Measurements from ENCODE around the gene ZNF750. TPM values are rescaled to one million over a fixed set of nuclear protein-coding genes. Genes with fewer than 3 reads are reported as not detected.

The ZNF750 gene
- total RNA-seq, 4 donors from 2014 or later, result not detected

DNA sequence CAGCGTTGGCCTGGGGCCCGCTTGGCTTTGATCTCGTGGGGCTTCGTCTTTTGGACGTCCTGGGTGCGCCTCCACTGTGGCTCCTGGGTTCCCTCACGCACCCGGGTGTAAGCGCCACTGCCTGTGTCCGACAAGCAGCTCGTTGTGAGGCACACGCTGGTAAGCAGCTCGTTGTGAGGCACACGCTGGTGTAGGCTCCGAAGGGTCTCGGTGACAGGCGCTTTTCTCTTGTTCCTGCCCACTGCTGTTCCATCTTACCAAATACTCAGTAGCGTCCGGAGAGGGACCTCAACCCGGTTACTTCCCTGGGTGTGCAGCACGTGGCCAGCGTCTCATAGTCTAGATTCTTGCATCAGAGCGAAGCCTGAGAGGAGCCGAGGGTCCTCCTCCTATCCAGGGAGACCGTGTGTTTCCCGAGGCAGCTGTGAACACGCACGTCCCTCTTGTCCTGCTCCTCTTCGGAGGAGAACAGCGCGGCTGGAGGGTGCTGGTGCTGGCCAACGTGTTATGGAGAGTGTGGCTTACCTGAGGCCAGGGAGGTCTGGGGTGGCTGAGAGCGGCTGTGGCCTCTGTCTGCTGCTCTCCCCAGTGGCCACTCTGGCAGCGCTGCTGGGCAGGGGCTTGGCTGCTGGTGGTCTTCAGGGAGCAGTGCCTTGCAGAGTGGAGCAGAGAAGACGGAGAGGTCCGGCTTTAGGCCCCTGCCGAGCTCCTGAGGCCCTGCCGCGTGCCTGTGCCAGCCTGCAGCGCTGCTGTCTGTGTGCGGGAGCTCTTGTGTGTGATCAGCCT, 32.1 kb upstream of the ZNF750 start:
- TF ChIP-seq, protein P1, sequence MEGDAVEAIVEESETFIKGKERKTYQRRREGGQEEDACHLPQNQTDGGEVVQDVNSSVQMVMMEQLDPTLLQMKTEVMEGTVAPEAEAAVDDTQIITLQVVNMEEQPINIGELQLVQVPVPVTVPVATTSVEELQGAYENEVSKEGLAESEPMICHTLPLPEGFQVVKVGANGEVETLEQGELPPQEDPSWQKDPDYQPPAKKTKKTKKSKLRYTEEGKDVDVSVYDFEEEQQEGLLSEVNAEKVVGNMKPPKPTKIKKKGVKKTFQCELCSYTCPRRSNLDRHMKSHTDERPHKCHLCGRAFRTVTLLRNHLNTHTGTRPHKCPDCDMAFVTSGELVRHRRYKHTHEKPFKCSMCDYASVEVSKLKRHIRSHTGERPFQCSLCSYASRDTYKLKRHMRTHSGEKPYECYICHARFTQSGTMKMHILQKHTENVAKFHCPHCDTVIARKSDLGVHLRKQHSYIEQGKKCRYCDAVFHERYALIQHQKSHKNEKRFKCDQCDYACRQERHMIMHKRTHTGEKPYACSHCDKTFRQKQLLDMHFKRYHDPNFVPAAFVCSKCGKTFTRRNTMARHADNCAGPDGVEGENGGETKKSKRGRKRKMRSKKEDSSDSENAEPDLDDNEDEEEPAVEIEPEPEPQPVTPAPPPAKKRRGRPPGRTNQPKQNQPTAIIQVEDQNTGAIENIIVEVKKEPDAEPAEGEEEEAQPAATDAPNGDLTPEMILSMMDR (IDR thresholded peaks at IDR 0.05), result no peak
- DNase-seq (ENCODE audit: low spot score) (no peak), ATAC-seq (ENCODE audit: low FRiP score) (no peak)

DNA sequence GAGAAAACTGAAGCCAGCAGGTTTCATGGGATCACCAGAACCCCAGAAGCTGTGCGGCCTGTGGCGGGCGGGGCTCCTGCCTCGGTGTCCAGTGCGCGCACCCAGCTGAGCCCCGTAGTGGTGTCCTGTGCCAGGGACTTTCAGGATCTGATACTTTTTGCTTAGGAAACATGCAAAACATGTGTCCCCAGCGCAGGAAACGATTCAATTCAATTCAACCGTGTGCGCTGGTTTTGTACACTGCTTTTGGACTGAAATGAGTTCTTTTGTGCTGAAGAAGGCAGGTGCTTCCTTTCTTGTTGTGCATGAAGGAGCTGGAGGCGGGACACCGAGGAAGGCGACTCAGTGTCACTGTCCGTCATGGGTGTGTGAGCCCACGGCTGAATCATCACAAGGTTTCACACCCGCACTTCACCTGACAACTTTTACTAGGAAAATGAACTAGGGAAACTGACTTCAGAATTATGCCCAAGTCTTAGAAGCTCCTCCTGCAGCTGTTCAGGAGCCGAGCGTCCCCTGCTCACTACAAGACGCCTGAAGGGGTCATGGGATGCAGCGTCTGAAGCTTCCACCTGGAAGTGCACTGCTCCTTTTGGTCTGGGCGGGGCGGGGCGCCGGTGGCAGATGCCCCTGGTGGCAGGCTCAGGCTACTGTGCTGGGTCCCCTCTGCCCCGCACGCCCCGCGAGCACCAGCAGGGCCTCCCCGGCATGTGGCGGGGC, 31.4 kb upstream of the ZNF750 start:
- TF ChIP-seq, protein P1 (IDR thresholded peaks at IDR 0.05), result no peak
- ATAC-seq (ENCODE audit: low FRiP score), result no peak
- DNase-seq (ENCODE audit: low spot score), result no peak

DNA sequence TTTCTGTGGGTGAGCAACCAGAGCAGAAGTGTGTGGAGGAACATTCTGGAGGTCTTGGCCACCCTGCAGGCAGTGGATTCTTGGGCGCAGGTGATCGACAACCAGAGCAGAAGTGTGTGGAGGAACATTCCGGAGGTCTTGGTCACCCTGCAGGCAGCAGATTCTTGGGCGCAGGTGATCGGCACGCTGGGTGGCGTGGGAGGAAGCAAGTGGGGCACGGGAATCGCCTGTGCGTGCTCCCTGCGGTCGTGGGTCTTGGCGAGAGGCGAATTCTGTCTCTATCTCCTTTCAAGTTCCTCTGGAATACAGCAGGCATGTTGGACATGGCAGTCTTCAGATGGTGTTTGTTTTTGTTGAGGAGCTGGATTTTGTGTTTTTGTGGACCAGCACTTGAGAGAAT, 30.7 kb upstream of the ZNF750 start:
- ATAC-seq (ENCODE audit: low FRiP score) (no peak), DNase-seq (ENCODE audit: low spot score) (no peak)
- TF ChIP-seq, protein P1 (IDR thresholded peaks at IDR 0.05), result no peak

DNA sequence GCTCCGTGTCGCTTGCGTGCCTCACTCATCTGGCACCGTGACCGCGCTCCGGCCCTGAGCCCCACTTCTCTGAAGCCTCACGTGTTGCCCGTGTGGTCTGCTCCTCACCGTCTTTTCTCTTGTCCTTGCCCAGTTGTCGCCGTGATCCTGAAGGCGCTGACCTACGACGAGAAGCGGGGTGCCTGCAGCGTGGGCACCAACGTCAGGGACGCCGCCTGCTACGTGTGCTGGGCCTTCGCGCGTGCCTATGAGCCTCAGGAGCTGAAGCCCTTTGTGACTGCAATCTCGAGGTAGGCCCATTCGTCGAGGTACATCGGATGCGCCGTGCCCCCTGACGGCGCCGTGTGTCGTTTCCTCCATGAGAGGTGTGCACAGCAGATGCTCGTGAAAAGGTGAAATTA, 30.3 kb upstream of the ZNF750 start:
- ATAC-seq (ENCODE audit: low FRiP score) (no peak), DNase-seq (ENCODE audit: low spot score) (no peak)
- TF ChIP-seq, protein P1 (IDR thresholded peaks at IDR 0.05), result no peak

DNA sequence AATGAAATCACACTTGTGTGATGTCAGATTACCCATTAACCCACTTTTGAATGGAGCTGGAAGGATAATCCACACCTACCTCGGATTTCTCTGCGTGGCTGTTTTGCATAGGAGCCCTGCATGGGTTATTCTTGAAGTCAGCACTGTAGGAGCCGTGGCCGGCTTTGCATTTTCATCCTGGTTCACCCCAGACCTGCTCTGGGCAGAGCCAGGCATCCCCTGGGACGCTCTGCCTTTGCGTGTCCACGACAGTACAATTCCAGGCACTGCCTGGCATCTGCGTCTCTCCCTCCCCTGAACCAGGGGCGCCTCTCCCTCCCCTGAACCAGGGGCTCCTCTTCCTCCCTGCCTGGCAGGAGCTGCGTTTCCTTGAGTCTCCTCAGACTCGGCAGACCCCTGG, 29.7 kb upstream of the ZNF750 start:
- TF ChIP-seq, protein P1 (IDR thresholded peaks at IDR 0.05), result no peak
- DNase-seq (ENCODE audit: low spot score), result no peak
- ATAC-seq (ENCODE audit: low FRiP score), result no peak

DNA sequence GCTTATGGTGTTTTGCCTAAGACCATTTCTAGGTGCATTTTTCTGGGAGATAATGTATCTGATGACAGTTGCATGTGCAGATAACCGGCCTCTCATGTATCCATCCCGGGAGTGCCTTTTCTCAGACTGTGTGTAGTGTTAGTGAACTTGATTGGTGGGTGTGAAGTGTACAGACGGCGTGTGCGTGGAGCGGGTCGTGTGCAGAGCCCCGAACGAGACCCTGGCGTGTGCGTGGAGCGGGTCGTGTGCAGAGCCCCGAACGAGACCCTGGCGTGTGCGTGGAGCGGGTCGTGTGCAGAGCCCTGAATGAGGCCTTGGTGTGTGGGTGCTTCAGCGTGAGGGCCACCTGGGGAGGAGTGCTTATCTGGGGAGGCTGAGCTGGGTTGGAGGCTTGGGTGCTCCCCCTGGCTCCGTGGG, 28.9 kb upstream of the ZNF750 start:
- no peak for DNase-seq (ENCODE audit: low spot score)
- TF ChIP-seq, protein P1 (IDR thresholded peaks at IDR 0.05), result no peak

More for the DNA sequence above, 28.9 kb upstream of the ZNF750 start:
- no peak for ATAC-seq (ENCODE audit: low FRiP score)

Measured in omental fat pad (tissue), 4 donors.